ENCODE data around the gene RPN1. TPM values are rescaled to one million over a fixed set of nuclear protein-coding genes. Genes with fewer than 3 reads are reported as not detected.

Gene RPN1
- total and polyA plus RNA-seq, 2 of the 13 experiments (the other 11 are each of a cell fraction or from before 2014, with no cell fraction given) = 290 to 342 TPM

- TF ChIP-seq ARID4A (CRISPR knock-in tag; IDR thresholded peaks at IDR 0.05; ENCODE audit: borderline replicate concordance) = peak; percentile 86
- TF ChIP-seq ZNF615 (CRISPR knock-in tag; IDR thresholded peaks at IDR 0.05; ENCODE audit: borderline replicate concordance) = 0 out of 2 replicates have a peak, but pooled peaks have one; percentile 31
- no peak for TF ChIP-seq ARNT (IDR thresholded peaks at IDR 0.05)
- no peak for TF ChIP-seq TBX3 (IDR thresholded peaks at IDR 0.05; ENCODE audit: borderline replicate concordance)
- TF ChIP-seq BCL3 (CRISPR knock-in tag; IDR thresholded peaks at IDR 0.05) = peak; percentile 60; the same call in 1 of the 2 replicates
- TF ChIP-seq BATF2 (CRISPR knock-in tag; IDR thresholded peaks at IDR 0.05) = no peak
- no peak for TF ChIP-seq ZFP36L1 (CRISPR knock-in tag; IDR thresholded peaks at IDR 0.05)
- no peak for TF ChIP-seq AKNA (CRISPR knock-in tag; IDR thresholded peaks at IDR 0.05; ENCODE audit: borderline replicate concordance)
- 0 out of 2 replicates have a peak, but pooled peaks have one; percentile 38 for TF ChIP-seq ZNF138 (CRISPR knock-in tag; IDR thresholded peaks at IDR 0.05; ENCODE audit: low read depth)
- no peak for TF ChIP-seq ZNF292 (CRISPR knock-in tag; IDR thresholded peaks at IDR 0.05; ENCODE audit: borderline replicate concordance, low read depth)
- TF ChIP-seq ZBTB14 (CRISPR knock-in tag; IDR thresholded peaks at IDR 0.05) = no peak
- no peak for TF ChIP-seq CREBL2 (CRISPR knock-in tag; IDR thresholded peaks at IDR 0.05; ENCODE audit: borderline replicate concordance)
- TF ChIP-seq ZC3H4 (CRISPR knock-in tag; IDR thresholded peaks at IDR 0.05; ENCODE audit: borderline replicate concordance) = no peak
- TF ChIP-seq ZNF180 (CRISPR knock-in tag; IDR thresholded peaks at IDR 0.05; ENCODE audit: borderline replicate concordance, low read depth) = no peak
These were observed at the start of gene RPN1 (continued) for GRCh38 chr3:128650096-128651050.

Data from HepG2 (cell line).